Prostate gland (tissue), 2 donors: ENCODE measurements around the gene LHX1. TPM values are rescaled to one million over a fixed set of nuclear protein-coding genes. Genes with fewer than 3 reads are reported as not detected.

Experiments
- DNase-seq: peaks from one replicate; pipeline ENCODE4 v3.0.0-alpha.2; 2019; ENCODE audit warnings: low spot score
- H3K27ac ChIP-seq, 2 donors: fragments of 200-600 bp; sonication (generic); 2 replicates each; pipeline ENCODE4 v1.5.1; 2017 to 2019
- H3K27me3 ChIP-seq: fragments of 200-600 bp; sonication (generic); replicated peaks from 2 replicates; pipeline ENCODE4 v1.5.1; 2019; ENCODE audit not compliant: insufficient read depth
- H3K36me3 ChIP-seq, 2 donors: fragments of 200-600 bp; sonication (generic); 1 replicate in 1 of 2; 2 replicates in 1 of 2; pipeline versions ENCODE4 v1.5.1 to v1.8.1; 2017 to 2019
- H3K4me1 ChIP-seq: fragments of 200-600 bp; sonication (generic); replicated peaks from 2 replicates; pipeline ENCODE4 v1.5.1; 2019
- H3K4me3 ChIP-seq, 2 donors: fragments of 200-600 bp; sonication (generic); 2 replicates each; pipeline ENCODE4 v1.5.1; 2017 to 2019
- H3K9me3 ChIP-seq: fragments of 200-600 bp; sonication (generic); 2 replicates; pipeline ENCODE4 v1.5.1; 2017
- POLR2A ChIP-seq: fragments of 450-650 bp; IDR thresholded peaks from one replicate; pipeline ENCODE4 v1.6.1; 2016; ENCODE audit warnings: antibody characterized with exemption, mild to moderate bottlenecking
- POLR2AphosphoS5 ChIP-seq: sonication (generic); formaldehyde crosslinking; IDR thresholded peaks from one replicate; pipeline ENCODE4 v1.6.1; 2017; ENCODE audit warnings: antibody characterized with exemption
- WGBS: methylation state at CpG from one replicate; pipeline ENCODE4 v1.1.5; 2018; 5-methylcytosine and 5-hydroxymethylcytosine counted together
- intact Hi-C: fragments of 100-400 bp; cut with DNase I; formaldehyde crosslinking; loops from one replicate; pipeline ENCODE4 v1.14.2; 2022
- total RNA-seq, 2 donors: library from RNA; depleted of rRNA; stranded (reverse); fragments of >200 nt; gene quantifications; one replicate each; pipeline ENCODE4 v1.1.0, GENCODE V29; 2016
- TF ChIP-seq, protein P1 (sequence below), 4 experiments: fragments of 200-600 bp in 2 of 4; fragments of 450-650 bp in 2 of 4; sonication (generic) in 2 of 4; IDR thresholded peaks; 1 replicate in 3 of 4; 2 replicates in 1 of 4; pipeline ENCODE4 v1.5.1; 2016 to 2019; ENCODE audit warnings: antibody characterized with exemption in 4 of 4, mild to moderate bottlenecking in 2 of 4, moderate library complexity in 2 of 4

Gene LHX1
- total RNA-seq, 2 donors from 2014 or later = not detected

DNA sequence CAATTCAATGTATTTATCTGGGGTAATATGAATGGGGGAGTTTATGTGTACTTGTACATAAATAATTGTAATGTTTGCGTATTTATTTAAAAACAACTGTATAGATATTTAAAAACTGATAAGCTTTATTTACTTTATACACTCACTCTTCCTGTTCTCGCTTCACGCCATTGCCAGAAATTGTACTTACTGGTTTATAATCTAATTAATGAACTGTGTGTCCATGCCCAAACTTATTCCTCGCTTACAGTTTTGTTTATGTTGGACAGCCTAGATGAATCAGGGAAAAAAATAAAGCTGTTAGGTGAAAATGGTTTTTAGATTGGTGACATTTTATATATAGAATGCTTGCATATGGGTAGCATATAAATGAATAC, 42.3 kb downstream of the LHX1 start:
- H3K4me1 ChIP-seq = no peaks in the 10 kb centered on the region
- intact Hi-C loops = no loop called here
- no peaks in the 10 kb centered on the region for H3K36me3 ChIP-seq
- no peak overlapping the region for H3K4me3 ChIP-seq
- no peaks in the 10 kb centered on the region for H3K27me3 ChIP-seq
- no peak for TF ChIP-seq POLR2A
- no peak for TF ChIP-seq POLR2AphosphoS5
- TF ChIP-seq, protein P1, sequence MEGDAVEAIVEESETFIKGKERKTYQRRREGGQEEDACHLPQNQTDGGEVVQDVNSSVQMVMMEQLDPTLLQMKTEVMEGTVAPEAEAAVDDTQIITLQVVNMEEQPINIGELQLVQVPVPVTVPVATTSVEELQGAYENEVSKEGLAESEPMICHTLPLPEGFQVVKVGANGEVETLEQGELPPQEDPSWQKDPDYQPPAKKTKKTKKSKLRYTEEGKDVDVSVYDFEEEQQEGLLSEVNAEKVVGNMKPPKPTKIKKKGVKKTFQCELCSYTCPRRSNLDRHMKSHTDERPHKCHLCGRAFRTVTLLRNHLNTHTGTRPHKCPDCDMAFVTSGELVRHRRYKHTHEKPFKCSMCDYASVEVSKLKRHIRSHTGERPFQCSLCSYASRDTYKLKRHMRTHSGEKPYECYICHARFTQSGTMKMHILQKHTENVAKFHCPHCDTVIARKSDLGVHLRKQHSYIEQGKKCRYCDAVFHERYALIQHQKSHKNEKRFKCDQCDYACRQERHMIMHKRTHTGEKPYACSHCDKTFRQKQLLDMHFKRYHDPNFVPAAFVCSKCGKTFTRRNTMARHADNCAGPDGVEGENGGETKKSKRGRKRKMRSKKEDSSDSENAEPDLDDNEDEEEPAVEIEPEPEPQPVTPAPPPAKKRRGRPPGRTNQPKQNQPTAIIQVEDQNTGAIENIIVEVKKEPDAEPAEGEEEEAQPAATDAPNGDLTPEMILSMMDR (IDR thresholded peaks at IDR 0.05) = no peak
- 64% methylated on average over 4 of the region's 4 CpGs for WGBS
- H3K27ac ChIP-seq = no peak overlapping the region
- no peaks in the 10 kb centered on the region for H3K9me3 ChIP-seq
- no peak for DNase-seq

DNA sequence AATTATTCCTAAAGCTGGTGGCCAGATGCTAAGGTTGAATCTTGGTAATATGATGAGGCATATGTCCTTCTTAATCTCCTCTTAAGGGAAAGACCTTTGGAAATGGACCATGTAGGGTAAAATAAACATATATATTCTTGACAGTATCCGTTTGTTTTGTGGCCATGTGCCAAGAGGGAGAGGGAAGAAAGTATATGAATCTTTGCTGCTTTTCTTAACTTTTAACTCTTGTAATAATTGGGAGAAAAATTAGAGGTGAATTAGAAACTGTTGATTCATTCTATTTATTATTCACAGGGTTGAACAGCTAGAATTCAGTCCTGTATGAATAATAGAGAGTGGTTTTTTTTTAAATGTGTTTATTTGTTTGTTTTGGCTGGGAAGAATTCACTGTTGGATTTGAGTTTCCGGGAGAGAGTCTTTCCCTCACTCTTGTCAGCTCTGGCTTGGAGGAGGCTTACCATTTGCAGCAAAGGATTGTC, 43.0 kb downstream of the LHX1 start:
- Histone ChIP-seq H3K27ac (no peak overlapping the region), H3K9me3 (no peaks in the 10 kb centered on the region), H3K36me3 (no peaks in the 10 kb centered on the region), H3K27me3 (no peaks in the 10 kb centered on the region), H3K4me3 (no peak overlapping the region), H3K4me1 (no peaks in the 10 kb centered on the region)
- intact Hi-C loops = no loop called here
- DNase-seq = no peak
- no peak for TF ChIP-seq POLR2AphosphoS5
- no peak for TF ChIP-seq POLR2A
- TF ChIP-seq, protein P1 (IDR thresholded peaks at IDR 0.05) = no peak
- 9% methylated on average over 2 of the region's 2 CpGs for WGBS

DNA sequence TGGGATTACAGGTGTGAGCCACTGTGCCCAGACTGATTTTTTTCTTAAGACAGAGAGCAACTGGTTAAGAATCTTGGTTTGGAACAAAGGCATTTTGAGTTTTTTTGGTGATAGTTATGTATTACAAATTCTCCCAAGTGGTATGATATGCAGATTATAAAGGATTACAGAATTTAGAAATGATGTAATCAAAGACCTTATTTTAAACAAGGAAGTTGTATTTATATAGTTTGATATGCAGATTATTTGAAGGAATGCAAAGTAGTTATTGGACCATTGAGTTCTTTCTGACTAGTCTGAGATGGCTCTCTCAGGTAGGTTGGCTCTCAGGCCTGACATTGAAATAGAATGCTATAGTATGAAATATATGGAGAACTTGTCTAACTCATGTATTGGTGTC, 46.3 kb downstream of the LHX1 start:
- no peaks in the 10 kb centered on the region for H3K9me3 ChIP-seq
- H3K27me3 ChIP-seq = no peaks in the 10 kb centered on the region
- intact Hi-C loops = no loop called here
- no peak overlapping the region for H3K27ac ChIP-seq
- no peak overlapping the region for H3K4me3 ChIP-seq
- H3K36me3 ChIP-seq = no peaks in the 10 kb centered on the region
- H3K4me1 ChIP-seq = no peaks in the 10 kb centered on the region
- no peak for DNase-seq
- no peak for TF ChIP-seq POLR2A
- TF ChIP-seq, protein P1 (IDR thresholded peaks at IDR 0.05) = no peak
- TF ChIP-seq POLR2AphosphoS5 = no peak

DNA sequence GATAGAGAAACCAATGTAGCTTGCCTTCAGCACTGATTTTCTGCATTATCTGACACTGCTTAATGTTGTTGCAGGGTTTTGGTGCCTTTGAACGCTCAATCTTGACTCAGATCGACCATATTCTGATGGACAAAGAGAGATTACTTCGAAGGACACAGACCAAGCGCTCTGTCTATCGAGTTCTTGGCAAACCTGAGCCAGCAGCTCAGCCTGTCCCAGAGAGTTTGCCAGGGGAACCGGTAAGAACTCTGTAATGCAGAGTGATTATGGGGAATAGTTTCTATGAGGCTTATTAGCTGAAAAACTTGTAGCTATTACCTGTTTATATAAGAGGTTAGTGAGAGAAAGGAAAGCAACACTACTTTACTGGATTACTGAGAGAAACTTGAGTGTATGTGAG, 51.9 kb downstream of the LHX1 start:
- H3K4me3 ChIP-seq = no peak overlapping the region
- no peaks in the 10 kb centered on the region for H3K9me3 ChIP-seq
- H3K36me3 ChIP-seq = no peaks in the 10 kb centered on the region
- WGBS = 68% methylated on average over 6 of the region's 6 CpGs
- no peaks in the 10 kb centered on the region for H3K4me1 ChIP-seq
- intact Hi-C loops = no loop called here
- H3K27ac ChIP-seq = no peak overlapping the region
- no peak for DNase-seq
- no peaks in the 10 kb centered on the region for H3K27me3 ChIP-seq
- no peak for TF ChIP-seq POLR2AphosphoS5
- TF ChIP-seq, protein P1 (IDR thresholded peaks at IDR 0.05) = no peak
- no peak for TF ChIP-seq POLR2A

DNA sequence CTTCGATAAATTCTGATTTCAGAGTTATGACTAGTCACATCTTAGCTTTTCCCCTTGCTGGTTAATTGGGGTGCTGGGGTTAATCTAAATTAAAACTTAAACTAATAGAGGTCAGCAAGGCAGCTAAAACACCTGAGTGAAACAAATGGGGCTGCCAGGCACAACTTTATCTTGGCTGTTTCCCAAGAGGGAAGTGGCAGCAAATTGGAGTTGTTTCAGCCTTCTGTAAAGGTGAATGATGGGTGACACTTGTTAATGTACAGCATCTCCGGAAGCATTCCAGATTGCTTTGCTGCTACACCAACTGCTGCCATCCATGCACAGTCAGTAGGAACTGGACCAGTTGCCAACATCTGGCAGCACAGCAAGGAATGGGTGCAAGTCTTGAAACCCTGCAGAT, 55.4 kb downstream of the LHX1 start:
- intact Hi-C loops = no loop called here
- H3K36me3 ChIP-seq = no peaks in the 10 kb centered on the region
- H3K4me3 ChIP-seq = no peak overlapping the region
- DNase-seq = no peak
- 79% methylated on average over 2 of the region's 2 CpGs for WGBS
- no peaks in the 10 kb centered on the region for H3K9me3 ChIP-seq
- no peak for TF ChIP-seq POLR2A
- TF ChIP-seq, protein P1 (IDR thresholded peaks at IDR 0.05) = no peak
- no peak for TF ChIP-seq POLR2AphosphoS5
- no peak overlapping the region for H3K27ac ChIP-seq
- no peaks in the 10 kb centered on the region for H3K27me3 ChIP-seq
- no peaks in the 10 kb centered on the region for H3K4me1 ChIP-seq
